SU-DHL-6 (cell line): ENCODE measurements around the gene DNAJC27.

Source experiments
- EZH2phosphoT487 ChIP-seq: fragments of 200-600 bp; sonication (generic), shearing (Covaris generic); conservative IDR thresholded peaks from 2 replicates; pipeline ENCODE4 v1.6.1; 2018; ENCODE audit warnings: mild to moderate bottlenecking, antibody characterized with exemption, low read length, moderate library complexity, mixed read lengths
- TF ChIP-seq, protein P1 (sequence below): fragments of 200-600 bp; sonication (generic); IDR thresholded peaks from one replicate; pipeline ENCODE4 v1.5.1; 2017; ENCODE audit warnings: antibody characterized with exemption, mild to moderate bottlenecking, low read length, moderate library complexity; ENCODE audit not compliant: insufficient read depth, poor library complexity, severe bottlenecking

GRCh38 chr2:24912986-24913385 lies 58.8 kb downstream of the DNAJC27 start:
- TF ChIP-seq, protein P1, sequence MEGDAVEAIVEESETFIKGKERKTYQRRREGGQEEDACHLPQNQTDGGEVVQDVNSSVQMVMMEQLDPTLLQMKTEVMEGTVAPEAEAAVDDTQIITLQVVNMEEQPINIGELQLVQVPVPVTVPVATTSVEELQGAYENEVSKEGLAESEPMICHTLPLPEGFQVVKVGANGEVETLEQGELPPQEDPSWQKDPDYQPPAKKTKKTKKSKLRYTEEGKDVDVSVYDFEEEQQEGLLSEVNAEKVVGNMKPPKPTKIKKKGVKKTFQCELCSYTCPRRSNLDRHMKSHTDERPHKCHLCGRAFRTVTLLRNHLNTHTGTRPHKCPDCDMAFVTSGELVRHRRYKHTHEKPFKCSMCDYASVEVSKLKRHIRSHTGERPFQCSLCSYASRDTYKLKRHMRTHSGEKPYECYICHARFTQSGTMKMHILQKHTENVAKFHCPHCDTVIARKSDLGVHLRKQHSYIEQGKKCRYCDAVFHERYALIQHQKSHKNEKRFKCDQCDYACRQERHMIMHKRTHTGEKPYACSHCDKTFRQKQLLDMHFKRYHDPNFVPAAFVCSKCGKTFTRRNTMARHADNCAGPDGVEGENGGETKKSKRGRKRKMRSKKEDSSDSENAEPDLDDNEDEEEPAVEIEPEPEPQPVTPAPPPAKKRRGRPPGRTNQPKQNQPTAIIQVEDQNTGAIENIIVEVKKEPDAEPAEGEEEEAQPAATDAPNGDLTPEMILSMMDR, result no peak
- TF ChIP-seq EZH2phosphoT487, result no peak
